ENCODE measurements around the gene CACFD1.
"Not testable (repeated sequence)": the region's sequence is repeated elsewhere in the genome, so short reads cannot be mapped to it uniquely, and the experiment has no call there.

CACFD1 gene

DNA sequence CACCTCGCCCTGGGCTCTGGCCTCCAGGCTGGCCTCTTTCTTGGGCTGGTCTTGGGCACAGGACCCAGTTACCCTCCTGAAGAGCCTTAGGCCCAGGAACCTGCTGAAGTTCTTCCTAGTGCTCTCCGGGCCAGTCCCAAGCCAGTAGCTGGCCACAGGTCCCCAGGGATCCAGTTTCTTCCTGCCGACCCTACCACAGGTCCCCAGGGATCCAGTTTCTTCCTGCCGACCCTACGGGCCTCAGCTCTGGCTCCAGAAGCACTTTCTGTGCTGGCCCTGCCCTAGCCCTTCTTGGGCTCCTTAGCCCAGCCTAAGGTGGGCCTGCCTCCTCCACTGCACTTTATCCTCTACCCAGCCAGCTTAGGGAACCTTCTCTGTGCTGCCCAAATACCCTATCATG lies 18.2 kb upstream of the CACFD1 start:
- FAIRE-seq = no peak

GRCh38 chr9:133443248-133443647 lies 16.5 kb upstream of the CACFD1 start:
- no peak for FAIRE-seq

GRCh38 chr9:133443982-133444381 lies 15.8 kb upstream of the CACFD1 start:
- FAIRE-seq = no peak

DNA sequence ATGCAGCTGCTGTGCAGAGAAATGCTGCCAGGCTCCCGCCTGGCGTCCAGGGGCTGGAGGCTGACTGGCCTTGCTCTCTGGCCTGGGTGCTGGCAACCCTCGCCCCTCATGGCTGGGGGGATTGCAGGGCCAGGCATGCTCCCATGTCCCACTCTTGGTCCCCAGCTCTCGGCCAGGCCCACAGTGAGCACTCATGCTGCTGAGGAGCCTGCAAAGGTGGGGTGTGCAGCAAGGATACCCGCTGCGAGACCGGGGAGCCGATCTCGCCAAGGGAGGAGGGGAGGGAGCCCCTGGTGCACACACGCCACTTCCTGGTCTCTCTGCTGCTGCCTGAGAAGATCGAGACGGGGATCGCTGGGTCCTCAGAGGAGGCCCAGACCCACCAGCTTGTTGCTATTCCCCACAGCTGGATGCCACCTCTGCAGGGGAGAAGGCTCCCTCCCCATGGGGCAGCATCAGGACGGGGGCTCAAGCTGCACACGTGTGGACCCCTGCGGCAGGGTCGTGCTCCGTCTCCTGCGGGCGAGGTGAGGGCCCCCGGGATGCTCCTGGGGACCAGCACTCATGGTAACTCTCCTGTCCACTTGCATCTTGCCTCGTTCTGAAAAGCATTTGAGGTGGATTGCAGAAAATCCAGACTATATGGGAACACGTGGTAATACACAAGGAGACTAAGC lies 14.3 kb upstream of the CACFD1 start:
- FAIRE-seq = no peak

- no peak for FAIRE-seq
Observed at GRCh38 chr9:133448487-133448972, 11.2 kb upstream of the CACFD1 start.

- FAIRE-seq = no peak
Observed at GRCh38 chr9:133449760-133450159, 10.0 kb upstream of the CACFD1 start.

DNA sequence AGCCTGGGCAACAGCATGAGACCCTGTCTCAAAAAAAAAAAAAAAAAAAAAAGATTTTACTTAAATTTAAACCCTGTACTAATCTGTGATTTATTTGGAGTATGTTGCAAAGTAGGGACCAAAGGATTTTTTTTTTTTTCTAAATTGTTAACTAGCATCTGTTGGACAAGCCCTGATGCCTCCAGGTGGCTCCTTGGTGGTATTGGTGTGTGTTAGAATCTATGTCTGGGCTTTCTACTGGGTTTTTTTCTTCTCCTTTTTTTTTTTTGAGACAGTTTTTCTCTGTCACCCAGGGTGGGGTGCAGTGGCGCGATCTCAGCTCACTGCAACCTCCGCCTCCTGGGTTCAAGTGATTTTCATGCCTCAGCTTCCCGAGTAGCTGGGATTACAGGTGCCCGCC lies 7.9 kb upstream of the CACFD1 start:
- FAIRE-seq = not testable (repeated sequence)

GRCh38 chr9:133452562-133452961 lies 7.2 kb upstream of the CACFD1 start:
- no peak for FAIRE-seq

- no peak for FAIRE-seq
Observed at GRCh38 chr9:133453651-133454050, 6.1 kb upstream of the CACFD1 start.

GRCh38 chr9:133454325-133454724 lies 5.5 kb upstream of the CACFD1 start:
- FAIRE-seq = no peak

- FAIRE-seq = no peak
Observed at GRCh38 chr9:133454943-133455673, 4.7 kb upstream of the CACFD1 start.

DNA sequence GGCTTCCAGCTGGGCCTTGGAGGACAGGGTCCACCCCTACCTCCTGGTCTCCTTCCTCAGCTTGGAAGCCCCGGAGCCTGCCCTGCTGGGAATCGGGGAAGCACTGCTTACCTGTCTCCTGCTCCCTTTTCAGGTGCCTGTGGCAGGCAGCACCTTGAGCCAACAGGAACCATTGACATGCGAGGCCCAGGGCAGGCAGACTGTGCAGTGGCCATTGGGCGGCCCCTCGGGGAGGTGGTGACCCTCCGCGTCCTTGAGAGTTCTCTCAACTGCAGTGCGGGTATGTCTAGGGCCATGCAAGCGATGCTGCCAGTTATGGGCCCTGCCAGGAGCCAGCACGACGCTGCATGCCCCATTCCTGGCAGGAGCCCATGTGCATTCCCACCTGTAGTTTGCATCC lies 3.8 kb upstream of the CACFD1 start:
- FAIRE-seq = no peak

DNA sequence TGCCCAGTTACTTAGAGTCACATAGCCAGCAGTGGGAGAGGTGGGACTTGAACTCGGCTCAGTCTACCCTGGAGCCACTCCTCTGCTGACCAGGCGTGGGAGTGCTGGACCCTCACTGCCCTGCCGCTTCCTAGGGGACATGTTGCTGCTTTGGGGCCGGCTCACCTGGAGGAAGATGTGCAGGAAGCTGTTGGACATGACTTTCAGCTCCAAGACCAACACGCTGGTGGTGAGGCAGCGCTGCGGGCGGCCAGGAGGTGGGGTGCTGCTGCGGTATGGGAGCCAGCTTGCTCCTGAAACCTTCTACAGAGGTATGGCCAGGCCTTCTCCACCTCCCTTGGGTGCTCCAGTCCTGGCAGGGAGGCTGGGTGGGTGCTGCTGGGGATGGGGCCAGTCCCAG lies 3.4 kb upstream of the CACFD1 start:
- no peak for FAIRE-seq

DNA sequence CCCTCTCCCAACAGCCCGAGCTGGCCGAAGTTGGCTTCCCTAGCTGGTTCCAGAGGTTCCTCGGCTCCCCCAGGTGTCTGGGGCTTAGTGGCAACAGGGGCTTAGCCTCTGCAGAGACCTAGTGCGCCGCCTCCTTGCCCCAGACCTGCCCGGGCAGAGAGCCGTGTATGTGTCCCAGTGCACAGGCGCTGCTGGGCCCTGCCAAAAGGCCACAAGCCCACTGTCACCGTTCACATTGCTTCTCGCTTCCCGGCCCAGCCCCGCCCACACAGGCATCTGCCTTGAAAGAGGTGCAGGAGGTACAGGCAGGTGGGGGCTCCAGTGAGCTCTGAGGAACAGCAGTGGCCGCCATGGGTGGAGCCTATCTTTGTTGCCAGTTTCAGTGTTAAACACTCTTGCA lies 2.5 kb upstream of the CACFD1 start:
- no peak for FAIRE-seq

DNA sequence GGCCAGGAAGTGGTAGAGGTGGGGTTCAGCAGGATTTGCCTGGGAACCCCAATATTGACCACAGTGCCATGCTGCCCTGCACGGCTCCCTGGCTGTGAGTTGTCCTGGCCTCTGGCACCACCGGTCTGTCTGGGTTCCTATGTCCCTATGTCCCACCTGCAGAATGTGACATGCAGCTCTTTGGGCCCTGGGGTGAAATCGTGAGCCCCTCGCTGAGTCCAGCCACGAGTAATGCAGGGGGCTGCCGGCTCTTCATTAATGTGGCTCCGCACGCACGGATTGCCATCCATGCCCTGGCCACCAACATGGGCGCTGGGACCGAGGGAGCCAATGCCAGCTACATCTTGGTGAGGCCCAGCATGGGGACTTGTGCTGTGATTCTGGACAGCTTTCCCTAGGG lies 2.0 kb upstream of the CACFD1 start:
- no peak for FAIRE-seq

DNA sequence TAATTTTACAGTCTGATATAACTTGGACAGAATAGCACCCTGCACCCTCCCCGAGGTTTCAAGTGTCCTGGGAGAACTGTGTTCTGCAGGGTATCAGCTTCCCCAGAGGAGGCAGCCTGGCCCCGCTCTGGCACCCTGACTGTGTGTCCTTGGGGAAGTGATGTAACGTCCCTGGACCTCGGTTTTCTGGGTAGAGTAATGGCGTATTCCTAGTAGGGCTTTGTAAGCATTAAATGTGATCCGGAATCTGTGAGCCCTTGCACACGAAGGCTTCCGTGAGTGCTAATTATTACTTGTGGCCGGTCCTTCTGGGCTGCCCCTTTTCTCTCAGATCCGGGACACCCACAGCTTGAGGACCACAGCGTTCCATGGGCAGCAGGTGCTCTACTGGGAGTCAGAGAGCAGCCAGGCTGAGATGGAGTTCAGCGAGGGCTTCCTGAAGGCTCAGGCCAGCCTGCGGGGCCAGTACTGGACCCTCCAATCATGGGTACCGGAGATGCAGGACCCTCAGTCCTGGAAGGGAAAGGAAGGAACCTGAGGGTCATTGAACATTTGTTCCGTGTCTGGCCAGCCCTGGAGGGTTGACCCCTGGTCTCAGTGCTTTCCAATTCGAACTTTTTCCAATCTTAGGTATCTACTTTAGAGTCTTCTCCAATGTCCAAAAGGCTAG lies 1.0 kb upstream of the CACFD1 start:
- FAIRE-seq = no peak

DNA sequence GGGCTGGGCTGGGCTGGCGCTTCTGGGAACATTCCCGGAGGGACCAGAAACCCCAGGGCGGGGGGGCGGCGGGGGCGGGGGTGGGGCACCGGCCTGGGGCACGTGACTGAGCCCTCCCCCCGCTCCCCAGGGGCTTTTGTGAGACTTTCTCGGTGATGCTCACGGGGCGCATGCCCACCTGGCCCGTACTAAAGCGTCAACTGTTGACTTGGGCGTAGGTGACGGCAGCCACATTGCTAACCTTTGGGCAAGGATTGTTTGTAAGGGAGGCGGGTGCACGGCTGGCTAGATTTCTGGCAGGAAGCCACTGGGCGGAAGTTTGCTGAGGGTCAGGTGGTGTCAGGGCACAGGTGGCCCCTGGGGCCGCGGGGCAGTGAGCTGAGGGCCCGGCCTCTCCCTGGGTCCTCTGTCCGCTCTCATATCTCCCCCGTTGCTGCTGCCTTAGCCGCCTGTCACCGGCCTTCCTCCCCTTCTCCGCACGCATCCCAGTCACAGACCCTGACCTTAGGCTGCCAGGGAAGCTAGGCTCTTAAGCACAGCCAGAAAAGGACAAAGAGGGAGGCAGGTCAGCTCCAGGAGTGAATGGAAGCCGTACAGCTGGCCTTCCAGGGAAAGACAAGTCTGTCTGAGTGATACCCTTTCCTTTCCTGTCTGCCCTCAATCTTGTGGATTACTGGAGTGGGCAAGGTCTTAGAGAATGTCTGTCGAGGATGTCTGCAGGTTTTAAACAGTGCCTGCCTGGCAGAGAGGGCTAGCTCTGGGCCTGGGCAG lies 812 bp downstream of the CACFD1 start:
- FAIRE-seq = no peak

DNA sequence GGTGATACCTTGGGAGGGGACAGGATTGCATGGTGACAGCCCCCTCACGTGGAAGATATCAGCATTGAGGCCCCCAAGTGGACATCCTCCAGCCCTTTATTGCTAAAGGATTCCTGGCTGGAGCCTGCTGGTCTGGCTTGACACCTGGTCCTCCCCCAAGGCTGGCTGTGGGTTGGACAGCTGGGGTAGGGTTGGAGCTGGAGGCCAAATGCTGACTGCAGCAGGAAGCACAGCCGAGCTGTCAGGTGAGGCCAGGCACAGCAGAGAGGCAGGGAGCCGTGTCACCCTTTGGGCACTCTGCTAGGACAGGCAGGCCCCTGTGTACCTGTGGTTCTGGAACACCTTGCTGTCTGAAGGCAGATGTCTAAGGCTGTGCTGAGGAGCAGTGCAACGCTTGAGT lies 2.2 kb downstream of the CACFD1 start:
- no peak for FAIRE-seq

- FAIRE-seq = no peak
Observed at GRCh38 chr9:133463234-133463863, 3.6 kb downstream of the CACFD1 start.

GRCh38 chr9:133463864-133464615 lies 4.3 kb downstream of the CACFD1 start:
- no peak for FAIRE-seq

DNA sequence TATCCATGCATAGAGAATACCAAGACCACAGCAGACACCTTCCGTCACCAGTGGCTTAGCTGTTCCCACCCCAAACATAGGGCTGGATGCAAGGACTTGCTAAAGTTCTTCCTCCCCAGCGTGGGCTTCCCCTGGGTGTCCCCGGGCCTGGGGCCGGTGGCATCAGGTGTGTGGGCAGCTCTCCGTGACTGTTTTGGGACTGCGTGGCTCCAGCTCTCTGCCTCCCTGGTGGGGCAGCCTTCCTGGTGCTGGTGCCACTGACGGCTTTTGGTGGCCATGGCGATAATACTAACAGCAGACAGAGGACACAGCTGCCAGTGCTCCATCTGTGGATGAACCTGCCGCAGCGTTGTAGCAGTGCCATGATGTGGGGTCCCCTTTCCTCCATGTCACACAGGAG lies 4.9 kb downstream of the CACFD1 start:
- no peak for FAIRE-seq

DNA sequence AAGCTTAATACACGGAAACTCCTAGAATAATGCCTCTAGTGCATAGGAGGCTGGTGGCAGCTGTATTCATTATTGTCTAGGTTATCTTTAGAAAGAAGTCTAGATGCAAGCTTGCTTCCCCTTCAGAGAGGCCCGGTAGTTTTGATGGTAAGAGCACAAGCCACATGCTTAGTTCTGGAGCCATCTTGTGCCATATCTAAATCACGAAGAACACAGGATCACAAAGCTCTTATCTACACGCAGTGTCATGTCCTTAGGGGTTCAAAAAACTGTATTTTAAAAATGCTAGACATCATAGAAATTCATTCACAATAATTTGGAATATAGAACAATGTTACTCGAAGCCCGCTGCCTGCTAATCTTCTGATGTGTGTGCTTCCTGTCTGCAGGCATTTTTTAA lies 6.2 kb downstream of the CACFD1 start:
- no peak for FAIRE-seq
